ENCODE measurements around the gene FBXL16.
A peak's percentile ranks its signal among the peaks of the same experiment; 100 is the strongest.
"Not testable (repeated sequence)": the region's sequence is repeated elsewhere in the genome, so short reads cannot be mapped to it uniquely, and the experiment has no call there.

FBXL16 gene

DNA sequence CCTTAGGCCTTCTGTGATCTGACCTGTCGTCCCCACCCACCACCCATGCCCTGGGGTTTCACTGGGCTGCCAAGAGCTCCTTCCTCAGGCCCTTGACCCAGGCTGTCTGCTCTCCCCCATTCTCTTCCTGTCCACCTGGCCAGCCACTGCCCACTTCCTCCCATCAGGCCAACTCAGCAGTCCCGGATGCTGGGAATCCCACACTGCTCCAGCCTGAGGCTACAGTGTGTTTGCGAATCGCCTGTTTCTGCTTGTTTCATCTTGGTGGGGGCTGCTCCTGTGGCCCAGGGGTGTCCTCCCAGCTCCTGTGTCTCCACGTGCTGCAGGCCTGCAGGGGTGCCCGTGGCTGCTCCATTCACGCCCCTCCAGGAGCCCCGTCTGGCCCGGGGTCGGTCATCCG, 8.5 kb upstream of the FBXL16 start:
- H3K9ac ChIP-seq (ENCODE audit: low read depth, low read length, poor library complexity, severe bottlenecking), result no peak overlapping the region
- peaks cover 2% of the 10 kb centered on the region for H3K4me1 ChIP-seq (ENCODE audit: insufficient read depth, low read length, poor library complexity, severe bottlenecking)
- no peaks in the 10 kb centered on the region for H3K9me3 ChIP-seq (ENCODE audit: insufficient read depth, low read depth, low read length)
- H3K27me3 ChIP-seq (ENCODE audit: insufficient read depth, low read length, poor library complexity, severe bottlenecking), result no peaks in the 10 kb centered on the region
- H3K9me2 ChIP-seq (replicated peaks; ENCODE audit: low read depth, low read length), result no peaks in the 10 kb centered on the region
- no peak overlapping the region for H2AFZ ChIP-seq (ENCODE audit: low read length)
- H3K36me3 ChIP-seq (ENCODE audit: insufficient read depth, low read length), result no peaks in the 10 kb centered on the region
- no peaks in the 10 kb centered on the region for H3K79me2 ChIP-seq (ENCODE audit: insufficient read depth, low read length)
- no peak overlapping the region for H3K4me2 ChIP-seq (ENCODE audit: low read depth, low read length, poor library complexity, severe bottlenecking)
- TF ChIP-seq EZH2phosphoT487 (IDR thresholded peaks at IDR 0.05; ENCODE audit: borderline replicate concordance) (no peak), CTCF (conservative IDR thresholded peaks at IDR 0.05; ENCODE audit: low read length) (no peak)
- no peak overlapping the region for H3K4me3 ChIP-seq (ENCODE audit: low read length, poor library complexity, severe bottlenecking)
- H4K20me1 ChIP-seq (ENCODE audit: insufficient read depth, low read length, poor library complexity, severe bottlenecking), result no peaks in the 10 kb centered on the region
- no peaks in the 10 kb centered on the region for H3F3A ChIP-seq (ENCODE audit: low read depth)

- H3K27me3 ChIP-seq (ENCODE audit: insufficient read depth, low read length, poor library complexity, severe bottlenecking), result not testable (repeated sequence)
Observed at GRCh38 chr16:712740-713250, 7.2 kb upstream of the FBXL16 start.

GRCh38 chr16:711548-712320, 6.1 kb upstream of the FBXL16 start:
- peak; percentile 55 for TF ChIP-seq CTCF (conservative IDR thresholded peaks at IDR 0.05; ENCODE audit: low read length)
- TF ChIP-seq EZH2phosphoT487 (IDR thresholded peaks at IDR 0.05; ENCODE audit: borderline replicate concordance), result no peak
- H3K4me3 ChIP-seq (ENCODE audit: low read length, poor library complexity, severe bottlenecking), result no peak overlapping the region
- H3K36me3 ChIP-seq (ENCODE audit: insufficient read depth, low read length), result no peaks in the 10 kb centered on the region
- H3K9ac ChIP-seq (ENCODE audit: low read depth, low read length, poor library complexity, severe bottlenecking), result no peak overlapping the region
- H2AFZ ChIP-seq (ENCODE audit: low read length), result no peak overlapping the region
- no peaks in the 10 kb centered on the region for H3K9me3 ChIP-seq (ENCODE audit: insufficient read depth, low read depth, low read length)
- no peaks in the 10 kb centered on the region for H3K9me2 ChIP-seq (replicated peaks; ENCODE audit: low read depth, low read length)
- no peaks in the 10 kb centered on the region for H4K20me1 ChIP-seq (ENCODE audit: insufficient read depth, low read length, poor library complexity, severe bottlenecking)
- no peaks in the 10 kb centered on the region for H3F3A ChIP-seq (ENCODE audit: low read depth)
- no peak overlapping the region for H3K4me2 ChIP-seq (ENCODE audit: low read depth, low read length, poor library complexity, severe bottlenecking)
- no peaks in the 10 kb centered on the region for H3K79me2 ChIP-seq (ENCODE audit: insufficient read depth, low read length)
- H3K4me1 ChIP-seq (ENCODE audit: insufficient read depth, low read length, poor library complexity, severe bottlenecking), result no peaks in the 10 kb centered on the region
- H3K27me3 ChIP-seq (ENCODE audit: insufficient read depth, low read length, poor library complexity, severe bottlenecking), result no peaks in the 10 kb centered on the region

More at GRCh38 chr16:712740-713250, 7.2 kb upstream of the FBXL16 start:
- H2AFZ ChIP-seq (ENCODE audit: low read length); H4K20me1 ChIP-seq (ENCODE audit: insufficient read depth, low read length, poor library complexity, severe bottlenecking); H3K79me2 ChIP-seq (ENCODE audit: insufficient read depth, low read length); H3K9me3 ChIP-seq (ENCODE audit: insufficient read depth, low read depth, low read length); H3K9ac ChIP-seq (ENCODE audit: low read depth, low read length, poor library complexity, severe bottlenecking); H3K4me2 ChIP-seq (ENCODE audit: low read depth, low read length, poor library complexity, severe bottlenecking); H3K4me3 ChIP-seq (ENCODE audit: low read length, poor library complexity, severe bottlenecking); H3F3A ChIP-seq (ENCODE audit: low read depth); H3K36me3 ChIP-seq (ENCODE audit: insufficient read depth, low read length); H3K4me1 ChIP-seq (ENCODE audit: insufficient read depth, low read length, poor library complexity, severe bottlenecking); H3K9me2 ChIP-seq (replicated peaks; ENCODE audit: low read depth, low read length): not testable (repeated sequence)
- peak; percentile 26; the same call in 1 of the 2 replicates for TF ChIP-seq CTCF (conservative IDR thresholded peaks at IDR 0.05; ENCODE audit: low read length)

Data from Loucy (cell line).